ENCODE results near the gene KL.
A peak's percentile ranks its signal among the peaks of the same experiment; 100 is the strongest.

The KL gene

GRCh38 chr13:33069365-33069764 lies 53.1 kb downstream of the KL start:
- no peaks in the 10 kb centered on the region for H3K4me1 ChIP-seq (ENCODE audit: control insufficient read depth, insufficient read depth, low read length)
- no peak for DNase-seq (ENCODE audit: low read depth)
- H3K4me3 ChIP-seq (ENCODE audit: low read length), result no peak overlapping the region
- H3K36me3 ChIP-seq (ENCODE audit: control insufficient read depth, insufficient read depth, low read length, severe bottlenecking), result no peaks in the 10 kb centered on the region
- H3K9ac ChIP-seq (ENCODE audit: low read length), result no peak overlapping the region
- no peaks in the 10 kb centered on the region for H3K27me3 ChIP-seq (replicated peaks; ENCODE audit: control insufficient read depth, insufficient read depth, low read length)
- no peaks in the 10 kb centered on the region for H3K9me3 ChIP-seq (ENCODE audit: control insufficient read depth, low read length)

- Histone ChIP-seq H3K4me3 (ENCODE audit: low read length) (no peak overlapping the region), H3K9me3 (ENCODE audit: control insufficient read depth, low read length) (no peaks in the 10 kb centered on the region), H3K9ac (ENCODE audit: low read length) (no peak overlapping the region), H3K4me1 (ENCODE audit: control insufficient read depth, insufficient read depth, low read length) (no peaks in the 10 kb centered on the region), H3K36me3 (ENCODE audit: control insufficient read depth, insufficient read depth, low read length, severe bottlenecking) (no peaks in the 10 kb centered on the region), H3K27me3 (replicated peaks; ENCODE audit: control insufficient read depth, insufficient read depth, low read length) (no peaks in the 10 kb centered on the region)
- DNase-seq (ENCODE audit: low read depth), result no peak
These were observed 54.5 kb downstream of the KL start for GRCh38 chr13:33070713-33071112.

GRCh38 chr13:33072282-33072681 lies 56.1 kb downstream of the KL start:
- Histone ChIP-seq H3K9me3 (ENCODE audit: control insufficient read depth, low read length) (no peaks in the 10 kb centered on the region), H3K4me3 (ENCODE audit: low read length) (no peak overlapping the region), H3K36me3 (ENCODE audit: control insufficient read depth, insufficient read depth, low read length, severe bottlenecking) (no peaks in the 10 kb centered on the region), H3K27me3 (replicated peaks; ENCODE audit: control insufficient read depth, insufficient read depth, low read length) (no peaks in the 10 kb centered on the region), H3K4me1 (ENCODE audit: control insufficient read depth, insufficient read depth, low read length) (no peaks in the 10 kb centered on the region), H3K9ac (ENCODE audit: low read length) (no peak overlapping the region)
- no peak for DNase-seq (ENCODE audit: low read depth)

- Histone ChIP-seq H3K9ac (ENCODE audit: low read length) (no peak overlapping the region), H3K9me3 (ENCODE audit: control insufficient read depth, low read length) (no peaks in the 10 kb centered on the region), H3K36me3 (ENCODE audit: control insufficient read depth, insufficient read depth, low read length, severe bottlenecking) (no peaks in the 10 kb centered on the region), H3K4me3 (ENCODE audit: low read length) (no peak overlapping the region), H3K27me3 (replicated peaks; ENCODE audit: control insufficient read depth, insufficient read depth, low read length) (no peaks in the 10 kb centered on the region), H3K4me1 (ENCODE audit: control insufficient read depth, insufficient read depth, low read length) (no peaks in the 10 kb centered on the region)
- no peak for DNase-seq (ENCODE audit: low read depth)
These were observed 56.5 kb downstream of the KL start for GRCh38 chr13:33072759-33073158.

- no peaks in the 10 kb centered on the region for H3K9me3 ChIP-seq (ENCODE audit: control insufficient read depth, low read length)
- H3K9ac ChIP-seq (ENCODE audit: low read length), result no peak overlapping the region
- no peak for DNase-seq (ENCODE audit: low read depth)
- H3K27me3 ChIP-seq (replicated peaks; ENCODE audit: control insufficient read depth, insufficient read depth, low read length), result no peaks in the 10 kb centered on the region
- no peaks in the 10 kb centered on the region for H3K4me1 ChIP-seq (ENCODE audit: control insufficient read depth, insufficient read depth, low read length)
- H3K4me3 ChIP-seq (ENCODE audit: low read length), result no peak overlapping the region
- no peaks in the 10 kb centered on the region for H3K36me3 ChIP-seq (ENCODE audit: control insufficient read depth, insufficient read depth, low read length, severe bottlenecking)
These were observed 57.1 kb downstream of the KL start for GRCh38 chr13:33073338-33073737.

- Histone ChIP-seq H3K9ac (ENCODE audit: low read length) (no peak overlapping the region), H3K36me3 (ENCODE audit: control insufficient read depth, insufficient read depth, low read length, severe bottlenecking) (no peaks in the 10 kb centered on the region), H3K4me3 (ENCODE audit: low read length) (no peak overlapping the region), H3K4me1 (ENCODE audit: control insufficient read depth, insufficient read depth, low read length) (no peaks in the 10 kb centered on the region), H3K9me3 (ENCODE audit: control insufficient read depth, low read length) (no peaks in the 10 kb centered on the region), H3K27me3 (replicated peaks; ENCODE audit: control insufficient read depth, insufficient read depth, low read length) (no peaks in the 10 kb centered on the region)
- DNase-seq (ENCODE audit: low read depth), result no peak
These were observed 60.1 kb downstream of the KL start for GRCh38 chr13:33076001-33076992.

GRCh38 chr13:33078263-33078662 lies 62.0 kb downstream of the KL start:
- no peaks in the 10 kb centered on the region for H3K4me1 ChIP-seq (ENCODE audit: control insufficient read depth, insufficient read depth, low read length)
- no peaks in the 10 kb centered on the region for H3K27me3 ChIP-seq (replicated peaks; ENCODE audit: control insufficient read depth, insufficient read depth, low read length)
- no peaks in the 10 kb centered on the region for H3K36me3 ChIP-seq (ENCODE audit: control insufficient read depth, insufficient read depth, low read length, severe bottlenecking)
- H3K9ac ChIP-seq (ENCODE audit: low read length), result no peak overlapping the region
- H3K9me3 ChIP-seq (ENCODE audit: control insufficient read depth, low read length), result no peaks in the 10 kb centered on the region
- DNase-seq (ENCODE audit: low read depth), result no peak
- no peak overlapping the region for H3K4me3 ChIP-seq (ENCODE audit: low read length)

GRCh38 chr13:33079960-33080359 lies 63.7 kb downstream of the KL start:
- Histone ChIP-seq H3K36me3 (ENCODE audit: control insufficient read depth, insufficient read depth, low read length, severe bottlenecking) (no peaks in the 10 kb centered on the region), H3K27me3 (replicated peaks; ENCODE audit: control insufficient read depth, insufficient read depth, low read length) (no peaks in the 10 kb centered on the region), H3K4me1 (ENCODE audit: control insufficient read depth, insufficient read depth, low read length) (no peaks in the 10 kb centered on the region), H3K4me3 (ENCODE audit: low read length) (no peak overlapping the region), H3K9me3 (ENCODE audit: control insufficient read depth, low read length) (no peaks in the 10 kb centered on the region), H3K9ac (ENCODE audit: low read length) (no peak overlapping the region)
- DNase-seq (ENCODE audit: low read depth), result no peak

GRCh38 chr13:33080972-33081590 lies 64.9 kb downstream of the KL start:
- no peaks in the 10 kb centered on the region for H3K36me3 ChIP-seq (ENCODE audit: control insufficient read depth, insufficient read depth, low read length, severe bottlenecking)
- DNase-seq (ENCODE audit: low read depth), result peak; percentile 55
- no peaks in the 10 kb centered on the region for H3K9me3 ChIP-seq (ENCODE audit: control insufficient read depth, low read length)
- H3K9ac ChIP-seq (ENCODE audit: low read length), result no peak overlapping the region
- peaks cover 5% of the 10 kb centered on the region for H3K27me3 ChIP-seq (replicated peaks; ENCODE audit: control insufficient read depth, insufficient read depth, low read length)
- H3K4me1 ChIP-seq (ENCODE audit: control insufficient read depth, insufficient read depth, low read length), result no peaks in the 10 kb centered on the region
- peak overlapping the region; percentile 48 for H3K4me3 ChIP-seq (ENCODE audit: low read length)

- H3K9me3 ChIP-seq (ENCODE audit: control insufficient read depth, low read length), result no peaks in the 10 kb centered on the region
- H3K9ac ChIP-seq (ENCODE audit: low read length), result no peak overlapping the region
- no peak overlapping the region for H3K4me3 ChIP-seq (ENCODE audit: low read length)
- DNase-seq (ENCODE audit: low read depth), result no peak
- peaks cover 5% of the 10 kb centered on the region for H3K27me3 ChIP-seq (replicated peaks; ENCODE audit: control insufficient read depth, insufficient read depth, low read length)
- no peaks in the 10 kb centered on the region for H3K36me3 ChIP-seq (ENCODE audit: control insufficient read depth, insufficient read depth, low read length, severe bottlenecking)
- no peaks in the 10 kb centered on the region for H3K4me1 ChIP-seq (ENCODE audit: control insufficient read depth, insufficient read depth, low read length)
These were observed 65.4 kb downstream of the KL start for GRCh38 chr13:33081666-33082065.

GRCh38 chr13:33083054-33083453 lies 66.8 kb downstream of the KL start:
- Histone ChIP-seq H3K36me3 (ENCODE audit: control insufficient read depth, insufficient read depth, low read length, severe bottlenecking) (no peaks in the 10 kb centered on the region), H3K27me3 (replicated peaks; ENCODE audit: control insufficient read depth, insufficient read depth, low read length) (peaks cover 5% of the 10 kb centered on the region), H3K4me1 (ENCODE audit: control insufficient read depth, insufficient read depth, low read length) (no peaks in the 10 kb centered on the region), H3K9me3 (ENCODE audit: control insufficient read depth, low read length) (no peaks in the 10 kb centered on the region), H3K9ac (ENCODE audit: low read length) (no peak overlapping the region), H3K4me3 (ENCODE audit: low read length) (no peak overlapping the region)
- no peak for DNase-seq (ENCODE audit: low read depth)
